Activated CD8-positive, alpha-beta memory T cell treated with anti-CD3 and anti-CD28 coated beads for 4 hours (primary cell): Measurements from ENCODE around the gene BIRC7.
A peak's percentile ranks its signal among the peaks of the same experiment; 100 is the strongest.

ENCODE experiments used
- DNase-seq, 2 donors: peaks; one replicate each; pipeline ENCODE4 v3.0.0-alpha.2; 2020; ENCODE audit warnings: low read depth in 2 of 2

Gene BIRC7

GRCh38 chr20:63264519-63264918 is 28.8 kb downstream of the BIRC7 start:
- no peak for DNase-seq

DNA sequence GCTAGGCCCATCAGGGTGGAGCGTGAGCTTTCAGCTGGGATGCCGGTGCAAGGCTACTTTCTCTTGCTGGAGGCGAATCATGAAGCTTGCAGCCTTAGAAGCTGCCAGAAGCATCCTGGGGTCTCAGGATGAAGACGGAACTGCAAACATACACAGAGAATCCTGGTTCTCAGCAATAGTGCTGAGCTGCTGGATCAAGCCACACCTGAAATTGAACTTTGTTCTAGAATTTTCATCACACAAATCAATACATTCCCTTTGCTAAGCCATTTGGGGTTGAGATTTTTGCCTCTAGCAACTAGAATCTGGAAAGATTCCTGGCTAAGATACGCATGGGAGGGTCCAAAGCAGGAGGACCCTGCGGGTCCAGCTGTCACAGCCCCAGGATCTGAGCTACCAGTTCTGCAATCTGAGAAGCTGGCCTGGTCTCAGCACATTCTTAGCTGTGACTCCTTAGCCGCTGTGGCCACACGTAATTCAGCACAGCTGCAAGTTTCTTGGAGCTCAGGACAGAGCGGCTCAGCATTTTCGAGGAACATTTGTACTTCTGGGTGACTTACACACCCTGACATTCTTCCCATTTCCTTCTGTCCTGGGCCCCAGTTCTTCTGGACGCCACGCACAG is 30.3 kb downstream of the BIRC7 start:
- DNase-seq = no peak

DNA sequence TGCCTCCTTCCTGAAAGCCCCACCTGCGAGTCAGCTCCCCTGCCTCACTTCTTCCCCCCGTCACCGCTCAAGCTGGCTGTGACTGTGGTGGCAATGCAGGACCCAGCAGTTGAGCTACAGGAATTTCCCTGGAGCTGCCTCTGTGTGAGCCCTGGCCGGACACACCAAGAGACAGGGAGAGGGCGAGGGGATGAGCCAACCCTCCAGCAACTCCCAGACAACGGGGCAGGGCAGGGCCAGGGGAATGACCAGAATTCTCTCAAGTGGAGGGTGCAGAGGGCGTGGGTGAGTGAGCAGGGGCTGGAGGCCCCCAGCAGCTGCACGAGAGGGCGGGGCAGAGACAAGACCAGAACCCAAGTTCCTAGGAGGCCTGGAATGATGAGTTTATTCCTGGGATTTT is 32.0 kb downstream of the BIRC7 start:
- no peak for DNase-seq

DNA sequence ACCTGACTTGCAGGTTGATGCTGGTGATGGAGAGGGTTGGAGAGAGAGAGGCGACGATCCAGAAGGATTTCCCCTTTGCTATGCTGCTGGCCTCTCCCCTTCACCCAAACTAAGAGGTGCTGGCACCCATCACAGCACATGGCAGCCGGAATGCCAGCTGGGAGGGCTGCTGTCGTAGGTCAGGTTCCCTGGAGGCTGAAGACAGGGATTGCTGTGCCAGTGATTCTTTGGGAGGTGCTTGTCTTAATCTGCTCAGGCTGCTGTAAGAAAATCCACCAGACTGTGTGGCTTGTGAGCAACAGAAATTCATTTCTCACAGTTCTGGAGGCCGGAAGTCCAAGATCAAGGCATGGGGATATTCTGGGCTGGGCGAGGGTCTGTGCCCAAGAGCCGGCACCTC is 32.6 kb downstream of the BIRC7 start:
- no peak for DNase-seq

- DNase-seq = no peak
These were observed 33.1 kb downstream of the BIRC7 start for GRCh38 chr20:63268671-63269439.

DNA sequence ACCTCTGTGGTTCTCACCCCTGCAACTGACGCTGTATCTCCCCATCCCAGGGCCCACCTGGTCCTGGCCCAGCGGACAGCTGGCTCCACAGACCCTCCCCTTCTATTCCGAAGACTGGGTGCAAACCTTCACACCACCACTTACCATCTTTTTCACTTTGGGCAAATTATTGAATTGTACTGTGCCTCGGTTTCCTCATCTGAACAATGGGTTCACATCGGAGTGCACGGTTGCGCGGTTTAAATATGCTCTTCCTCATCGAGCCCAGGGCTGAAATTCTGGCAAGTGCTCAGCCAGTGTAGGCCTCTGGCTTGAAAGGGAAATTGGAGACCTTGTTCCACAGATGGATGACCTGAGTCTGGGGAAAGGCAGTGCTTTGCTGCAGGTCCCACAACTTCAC is 34.0 kb downstream of the BIRC7 start:
- no peak for DNase-seq

GRCh38 chr20:63270606-63271325 is 35.1 kb downstream of the BIRC7 start:
- DNase-seq = no peak

- DNase-seq = peak; percentile 71 to 79
These were observed 36.7 kb downstream of the BIRC7 start, which contains the start of gene ARFGAP1 for GRCh38 chr20:63272105-63273058. ARFGAP1 (plus strand) TSS chr20:63272813; CDS start chr20:63275581, 2,768 bp downstream.

DNA sequence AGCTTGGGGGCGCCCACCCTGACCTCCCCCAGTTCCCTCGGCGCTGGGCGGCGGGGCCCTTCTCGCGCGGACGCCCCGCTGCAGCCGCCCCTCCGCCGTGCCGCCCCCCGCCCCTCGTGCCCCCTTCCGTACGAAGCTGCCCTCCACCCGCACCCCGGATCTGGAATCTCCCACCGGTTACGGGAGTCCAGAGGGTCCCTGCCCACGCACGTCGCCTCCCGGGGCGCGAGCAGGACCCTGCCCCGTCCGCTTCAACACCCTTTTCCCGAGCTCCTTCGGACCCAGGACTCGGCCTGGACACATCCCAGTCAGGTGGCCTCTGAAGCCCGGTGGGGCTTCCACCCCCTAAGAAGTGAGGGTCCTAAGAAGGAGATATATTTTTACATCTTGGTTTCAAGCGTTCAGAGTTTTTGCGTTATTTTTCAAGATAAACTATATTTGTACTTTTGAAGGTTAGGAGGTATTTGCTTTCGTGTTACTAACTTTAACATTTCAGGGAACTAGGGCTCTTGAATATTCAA is 37.4 kb downstream of the BIRC7 start:
- no peak for DNase-seq

DNA sequence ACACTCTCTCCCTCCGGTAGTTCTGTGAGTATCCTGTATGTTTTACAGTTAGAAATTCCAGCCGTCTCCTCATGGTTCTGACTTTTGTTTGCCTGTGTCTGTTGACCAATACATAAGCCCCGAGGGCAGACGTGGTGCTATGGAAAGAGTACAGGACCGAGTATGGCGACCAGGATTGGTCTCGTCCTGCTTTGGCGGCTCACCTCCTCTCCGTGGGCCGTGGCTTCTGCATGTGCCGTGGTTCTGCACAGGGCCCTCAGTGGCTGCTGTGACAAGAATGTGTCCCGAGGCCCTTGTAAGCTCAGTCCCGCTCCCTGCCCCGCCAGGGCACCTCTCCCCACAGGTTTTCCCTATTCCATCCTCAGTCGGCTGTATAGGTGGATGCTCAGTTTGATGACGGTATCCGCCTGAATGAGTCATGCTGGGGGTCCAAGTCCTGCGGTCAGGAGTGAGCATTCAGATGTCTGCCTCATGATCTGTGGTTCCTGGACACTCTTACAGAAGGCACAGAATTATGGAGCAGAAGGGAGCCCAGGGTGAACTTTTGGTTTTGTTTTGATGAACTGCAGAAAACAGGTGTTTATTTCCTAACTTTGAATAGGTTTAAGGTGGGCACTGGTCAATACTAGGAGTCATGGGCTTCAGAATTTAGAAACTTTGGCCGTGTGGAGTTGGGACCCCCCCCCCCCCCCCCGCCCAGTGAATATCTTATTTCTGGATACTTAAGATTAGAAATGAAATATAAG is 38.1 kb downstream of the BIRC7 start:
- no peak for DNase-seq

DNA sequence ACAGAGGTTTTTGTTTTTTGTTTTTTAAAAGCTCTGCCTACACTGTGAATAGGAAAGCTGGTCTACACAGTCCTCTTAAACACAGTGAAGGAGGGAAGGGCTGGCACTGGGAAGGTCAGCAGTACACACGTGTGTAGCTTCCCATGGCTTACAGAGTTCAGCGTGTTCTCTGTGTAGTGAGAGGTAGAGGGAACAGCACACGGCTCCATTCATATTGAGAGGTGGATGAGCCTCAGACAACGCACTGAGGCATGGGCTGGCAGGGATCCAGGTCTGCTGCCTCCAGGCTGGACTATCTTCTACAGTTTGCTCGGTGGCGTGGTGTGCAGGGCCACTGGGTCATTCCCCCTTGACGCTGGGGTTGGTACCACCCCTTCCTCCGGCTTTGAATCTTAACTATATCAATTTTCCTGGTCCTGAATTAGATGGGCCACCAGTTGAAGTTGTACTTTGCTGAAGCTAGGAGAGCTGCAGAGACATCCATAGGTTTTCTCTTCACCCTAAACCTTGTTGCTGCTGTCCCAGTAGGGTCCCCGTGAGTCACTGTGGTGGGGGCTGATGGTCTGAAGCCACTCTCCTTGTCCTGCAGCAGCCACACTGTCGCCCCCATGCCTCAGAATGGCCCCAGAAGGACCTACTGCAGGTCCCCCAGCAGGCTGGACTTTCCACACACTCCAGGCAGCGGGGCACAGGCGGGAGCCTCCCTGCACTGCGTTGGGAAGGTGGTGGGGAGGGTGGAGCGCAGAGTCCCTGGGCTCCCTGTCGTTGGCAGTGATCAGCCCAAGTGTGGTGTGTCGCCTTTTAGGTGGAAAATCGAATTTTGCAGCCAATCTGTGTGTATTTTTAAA is 38.9 kb downstream of the BIRC7 start:
- no peak for DNase-seq

DNA sequence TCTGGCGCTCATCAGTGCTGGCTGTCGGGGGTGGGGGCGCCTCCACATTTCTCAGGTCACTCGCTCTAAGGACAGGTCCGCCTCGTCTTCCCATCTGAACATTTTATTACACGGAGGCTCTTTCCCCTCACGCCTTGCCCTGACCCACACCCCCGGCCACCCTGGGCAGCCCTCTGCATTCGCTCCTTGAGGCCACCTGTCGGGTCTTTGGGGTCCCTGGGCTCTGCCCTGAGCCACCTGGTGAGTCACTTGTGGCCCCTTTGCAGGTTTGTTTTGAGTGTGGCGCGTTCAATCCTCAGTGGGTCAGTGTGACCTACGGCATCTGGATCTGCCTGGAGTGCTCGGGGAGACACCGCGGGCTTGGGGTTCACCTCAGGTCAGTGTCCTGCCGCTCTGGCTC is 40.1 kb downstream of the BIRC7 start:
- DNase-seq = no peak

- no peak for DNase-seq
These were observed 41.3 kb downstream of the BIRC7 start for GRCh38 chr20:63276956-63277355.

DNA sequence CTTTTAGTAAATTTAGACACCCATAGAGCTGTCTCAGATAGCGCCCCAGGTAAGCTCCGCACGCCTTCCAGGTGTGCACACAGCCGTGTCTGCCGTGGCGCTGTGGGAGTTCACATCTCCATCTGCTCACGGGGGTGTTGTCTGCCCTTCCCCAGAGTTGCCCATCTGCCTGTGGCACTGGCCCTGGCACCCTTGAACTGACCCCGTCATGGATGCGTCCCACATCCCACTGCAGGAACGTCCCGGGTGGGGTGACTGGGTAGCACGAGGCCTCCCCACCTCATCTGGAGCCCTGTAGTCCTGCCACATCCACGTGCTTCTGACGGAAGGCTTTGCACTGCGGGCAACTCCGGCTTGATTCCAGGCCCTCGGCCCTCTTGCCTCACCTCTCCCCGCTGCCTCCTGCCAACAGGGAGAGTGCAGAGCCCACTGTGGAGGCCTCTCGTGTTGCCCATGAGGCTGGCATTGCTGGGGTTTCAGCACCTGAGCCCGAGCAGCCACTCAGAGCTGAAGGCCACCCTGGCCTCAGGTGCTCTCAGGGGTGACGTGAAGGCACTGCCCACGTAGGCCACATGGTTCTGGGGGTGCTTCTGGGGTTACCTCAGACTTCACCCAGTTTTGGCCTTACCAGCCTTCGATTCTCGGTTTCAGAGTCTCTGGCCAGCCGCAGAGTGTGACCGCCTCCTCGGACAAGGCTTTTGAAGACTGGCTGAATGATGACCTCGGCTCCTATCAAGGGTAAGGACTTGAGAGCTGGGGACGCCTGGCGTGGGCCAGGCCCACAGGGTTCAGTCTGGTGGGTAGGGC is 42.0 kb downstream of the BIRC7 start:
- no peak for DNase-seq

DNA sequence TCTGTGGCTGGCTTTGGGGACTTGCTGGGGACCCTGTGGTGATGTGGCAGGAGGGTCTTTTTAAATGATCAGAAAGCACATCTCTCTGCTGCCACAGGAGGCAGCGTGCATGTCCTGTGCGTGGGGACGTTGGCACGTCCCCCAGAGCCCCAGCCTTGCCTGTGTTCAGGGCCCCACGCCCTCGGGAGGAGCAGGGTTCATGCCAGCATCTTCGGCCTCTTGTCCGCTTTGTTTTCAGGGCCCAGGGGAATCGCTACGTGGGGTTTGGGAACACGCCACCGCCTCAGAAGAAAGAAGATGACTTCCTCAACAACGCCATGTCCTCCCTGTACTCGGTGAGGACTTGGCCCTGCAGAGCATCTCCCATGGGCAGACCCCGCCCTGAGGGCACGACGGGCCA is 43.0 kb downstream of the BIRC7 start:
- no peak for DNase-seq

DNA sequence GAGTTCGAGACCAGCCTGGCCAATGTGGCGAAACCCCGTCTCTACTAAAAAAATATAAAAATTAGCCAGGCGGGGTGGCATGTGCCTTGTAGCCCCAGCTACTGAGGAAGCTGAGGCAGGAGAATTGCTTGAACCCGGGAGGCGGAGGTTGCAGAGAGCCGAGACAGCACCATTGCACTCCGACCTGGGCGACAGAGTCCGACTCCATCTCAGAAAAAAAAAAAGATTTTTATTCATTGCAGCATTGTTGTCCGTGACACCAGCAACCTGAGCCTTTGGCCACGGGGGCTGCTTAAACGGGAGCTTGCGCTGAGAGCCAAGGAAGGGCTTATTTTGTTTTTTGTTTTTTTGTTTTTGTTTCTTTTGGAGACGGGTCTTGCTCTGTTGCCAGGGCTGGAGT is 44.2 kb downstream of the BIRC7 start:
- no peak for DNase-seq

DNA sequence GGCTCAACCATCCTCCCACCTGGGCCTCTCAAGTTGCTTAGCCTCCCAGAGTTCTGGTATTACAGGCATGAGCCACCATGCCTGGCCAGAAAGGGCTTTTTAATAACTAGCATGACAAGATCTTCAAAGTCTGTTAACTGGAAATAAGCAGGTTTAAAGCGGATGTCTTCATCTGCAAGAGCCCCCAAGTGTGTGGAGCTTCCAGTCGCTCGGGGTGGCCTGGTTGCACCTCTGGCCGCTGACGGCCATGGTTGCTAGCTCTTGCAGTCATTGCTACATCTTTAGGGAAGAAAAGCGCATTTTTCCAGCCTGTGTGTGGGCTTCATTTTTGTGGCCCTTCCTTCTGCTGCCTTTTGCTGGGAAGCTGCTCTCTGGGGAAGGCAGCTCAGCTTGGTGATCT is 44.7 kb downstream of the BIRC7 start:
- DNase-seq = no peak

DNA sequence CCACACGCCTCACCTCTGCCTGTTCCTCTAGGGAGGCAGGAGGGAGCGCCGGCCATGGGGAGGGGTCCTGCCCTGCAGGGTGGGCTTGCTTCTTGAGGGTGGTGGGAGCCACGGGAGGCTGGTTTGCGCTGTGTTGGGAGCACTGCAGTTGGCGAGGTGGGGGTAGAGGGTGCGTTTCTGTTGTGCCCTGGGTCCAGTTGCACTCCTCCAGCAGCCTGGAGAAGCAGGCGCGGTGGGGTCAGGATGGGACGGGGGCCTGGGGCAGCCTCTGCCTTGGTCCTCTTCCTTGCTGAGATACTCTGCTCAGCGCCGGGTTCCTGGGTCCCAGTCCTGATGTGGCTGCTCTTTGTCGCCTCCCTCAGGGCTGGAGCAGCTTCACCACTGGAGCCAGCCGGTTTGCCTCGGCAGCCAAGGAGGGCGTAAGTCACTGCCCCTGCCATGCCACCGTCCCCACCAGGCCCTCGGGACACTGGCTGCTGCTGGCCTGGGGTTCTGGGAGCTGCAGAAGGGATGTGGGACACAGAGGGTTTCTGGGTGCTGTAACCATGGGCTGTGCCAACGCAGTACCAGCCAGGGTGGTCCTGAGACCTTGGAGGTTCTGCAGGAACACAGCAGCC is 45.3 kb downstream of the BIRC7 start:
- DNase-seq = no peak
